Measurements from ENCODE around the gene COL25A1. TPM values are rescaled to one million over a fixed set of nuclear protein-coding genes. Genes with fewer than 3 reads are reported as not detected.

Gene COL25A1
- total and polyA plus RNA-seq, 4 donors, result 0.61 to 4.4 (median 2.1) TPM

DNA sequence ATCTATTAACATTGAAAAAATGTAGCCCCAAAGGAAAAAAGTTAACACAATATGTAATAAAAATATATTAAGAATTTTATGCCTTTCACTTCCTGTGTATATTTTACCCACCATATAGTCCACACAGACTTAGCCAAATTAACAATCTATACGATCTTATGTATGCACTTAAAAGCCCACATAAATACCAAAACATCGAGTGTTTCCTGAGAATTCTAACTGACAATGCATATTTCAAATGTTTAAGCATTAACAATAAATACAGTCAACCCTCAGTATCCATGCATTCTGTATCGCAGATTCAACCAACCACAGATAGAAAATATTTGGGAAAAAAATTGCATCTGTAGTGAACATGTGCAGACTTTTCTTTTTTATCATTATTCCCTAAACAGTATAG lies 226.8 kb downstream of the COL25A1 start:
- no peak for DNase-seq (ENCODE audit: low spot score)
- no peaks in the 10 kb centered on the region for H3K4me1 ChIP-seq (ENCODE audit: control insufficient read depth in 4 of 4, insufficient read depth in 4 of 4, low read length in 3 of 4)
- no peak overlapping the region for H3K27ac ChIP-seq (ENCODE audit: low read depth in 1 of 2, low read length in 2 of 2)
- H3K27me3 ChIP-seq (ENCODE audit: control insufficient read depth in 4 of 4, insufficient read depth in 4 of 4, low read length in 3 of 4), result peaks cover 0 to 3% (median 0%) of the 10 kb centered on the region in 4 donors
- no peak for TF ChIP-seq GABPA (IDR thresholded peaks at IDR 0.05 in 1 of 2, conservative IDR thresholded peaks at IDR 0.05 in 1 of 2)
- no peak for TF ChIP-seq RXRA (IDR thresholded peaks at IDR 0.05)
- TF ChIP-seq, protein P1, sequence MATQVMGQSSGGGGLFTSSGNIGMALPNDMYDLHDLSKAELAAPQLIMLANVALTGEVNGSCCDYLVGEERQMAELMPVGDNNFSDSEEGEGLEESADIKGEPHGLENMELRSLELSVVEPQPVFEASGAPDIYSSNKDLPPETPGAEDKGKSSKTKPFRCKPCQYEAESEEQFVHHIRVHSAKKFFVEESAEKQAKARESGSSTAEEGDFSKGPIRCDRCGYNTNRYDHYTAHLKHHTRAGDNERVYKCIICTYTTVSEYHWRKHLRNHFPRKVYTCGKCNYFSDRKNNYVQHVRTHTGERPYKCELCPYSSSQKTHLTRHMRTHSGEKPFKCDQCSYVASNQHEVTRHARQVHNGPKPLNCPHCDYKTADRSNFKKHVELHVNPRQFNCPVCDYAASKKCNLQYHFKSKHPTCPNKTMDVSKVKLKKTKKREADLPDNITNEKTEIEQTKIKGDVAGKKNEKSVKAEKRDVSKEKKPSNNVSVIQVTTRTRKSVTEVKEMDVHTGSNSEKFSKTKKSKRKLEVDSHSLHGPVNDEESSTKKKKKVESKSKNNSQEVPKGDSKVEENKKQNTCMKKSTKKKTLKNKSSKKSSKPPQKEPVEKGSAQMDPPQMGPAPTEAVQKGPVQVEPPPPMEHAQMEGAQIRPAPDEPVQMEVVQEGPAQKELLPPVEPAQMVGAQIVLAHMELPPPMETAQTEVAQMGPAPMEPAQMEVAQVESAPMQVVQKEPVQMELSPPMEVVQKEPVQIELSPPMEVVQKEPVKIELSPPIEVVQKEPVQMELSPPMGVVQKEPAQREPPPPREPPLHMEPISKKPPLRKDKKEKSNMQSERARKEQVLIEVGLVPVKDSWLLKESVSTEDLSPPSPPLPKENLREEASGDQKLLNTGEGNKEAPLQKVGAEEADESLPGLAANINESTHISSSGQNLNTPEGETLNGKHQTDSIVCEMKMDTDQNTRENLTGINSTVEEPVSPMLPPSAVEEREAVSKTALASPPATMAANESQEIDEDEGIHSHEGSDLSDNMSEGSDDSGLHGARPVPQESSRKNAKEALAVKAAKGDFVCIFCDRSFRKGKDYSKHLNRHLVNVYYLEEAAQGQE (IDR thresholded peaks at IDR 0.05), result no peak
- TF ChIP-seq, protein P2, sequence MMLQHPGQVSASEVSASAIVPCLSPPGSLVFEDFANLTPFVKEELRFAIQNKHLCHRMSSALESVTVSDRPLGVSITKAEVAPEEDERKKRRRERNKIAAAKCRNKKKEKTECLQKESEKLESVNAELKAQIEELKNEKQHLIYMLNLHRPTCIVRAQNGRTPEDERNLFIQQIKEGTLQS (IDR thresholded peaks at IDR 0.05), result no peak
- TF ChIP-seq TAF1 (conservative IDR thresholded peaks at IDR 0.05), result no peak
- TF ChIP-seq, protein P3, sequence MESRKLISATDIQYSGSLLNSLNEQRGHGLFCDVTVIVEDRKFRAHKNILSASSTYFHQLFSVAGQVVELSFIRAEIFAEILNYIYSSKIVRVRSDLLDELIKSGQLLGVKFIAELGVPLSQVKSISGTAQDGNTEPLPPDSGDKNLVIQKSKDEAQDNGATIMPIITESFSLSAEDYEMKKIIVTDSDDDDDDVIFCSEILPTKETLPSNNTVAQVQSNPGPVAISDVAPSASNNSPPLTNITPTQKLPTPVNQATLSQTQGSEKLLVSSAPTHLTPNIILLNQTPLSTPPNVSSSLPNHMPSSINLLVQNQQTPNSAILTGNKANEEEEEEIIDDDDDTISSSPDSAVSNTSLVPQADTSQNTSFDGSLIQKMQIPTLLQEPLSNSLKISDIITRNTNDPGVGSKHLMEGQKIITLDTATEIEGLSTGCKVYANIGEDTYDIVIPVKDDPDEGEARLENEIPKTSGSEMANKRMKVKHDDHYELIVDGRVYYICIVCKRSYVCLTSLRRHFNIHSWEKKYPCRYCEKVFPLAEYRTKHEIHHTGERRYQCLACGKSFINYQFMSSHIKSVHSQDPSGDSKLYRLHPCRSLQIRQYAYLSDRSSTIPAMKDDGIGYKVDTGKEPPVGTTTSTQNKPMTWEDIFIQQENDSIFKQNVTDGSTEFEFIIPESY (IDR thresholded peaks at IDR 0.05), result no peak
- TF ChIP-seq RAD21 (IDR thresholded peaks at IDR 0.05), result no peak
- TF ChIP-seq FOXA1 (IDR thresholded peaks at IDR 0.05), result no peak
- TF ChIP-seq NR2F2 (IDR thresholded peaks at IDR 0.05), result no peak
- TF ChIP-seq YY1 (IDR thresholded peaks at IDR 0.05), result no peak
- no peak for TF ChIP-seq HNF4A (conservative IDR thresholded peaks at IDR 0.05)
- no peak for TF ChIP-seq FOXA2 (IDR thresholded peaks at IDR 0.05)
- TF ChIP-seq EGR1 (IDR thresholded peaks at IDR 0.05; ENCODE audit: low read depth in 2 of 2), result no peak
- TF ChIP-seq, protein P4, sequence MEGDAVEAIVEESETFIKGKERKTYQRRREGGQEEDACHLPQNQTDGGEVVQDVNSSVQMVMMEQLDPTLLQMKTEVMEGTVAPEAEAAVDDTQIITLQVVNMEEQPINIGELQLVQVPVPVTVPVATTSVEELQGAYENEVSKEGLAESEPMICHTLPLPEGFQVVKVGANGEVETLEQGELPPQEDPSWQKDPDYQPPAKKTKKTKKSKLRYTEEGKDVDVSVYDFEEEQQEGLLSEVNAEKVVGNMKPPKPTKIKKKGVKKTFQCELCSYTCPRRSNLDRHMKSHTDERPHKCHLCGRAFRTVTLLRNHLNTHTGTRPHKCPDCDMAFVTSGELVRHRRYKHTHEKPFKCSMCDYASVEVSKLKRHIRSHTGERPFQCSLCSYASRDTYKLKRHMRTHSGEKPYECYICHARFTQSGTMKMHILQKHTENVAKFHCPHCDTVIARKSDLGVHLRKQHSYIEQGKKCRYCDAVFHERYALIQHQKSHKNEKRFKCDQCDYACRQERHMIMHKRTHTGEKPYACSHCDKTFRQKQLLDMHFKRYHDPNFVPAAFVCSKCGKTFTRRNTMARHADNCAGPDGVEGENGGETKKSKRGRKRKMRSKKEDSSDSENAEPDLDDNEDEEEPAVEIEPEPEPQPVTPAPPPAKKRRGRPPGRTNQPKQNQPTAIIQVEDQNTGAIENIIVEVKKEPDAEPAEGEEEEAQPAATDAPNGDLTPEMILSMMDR (IDR thresholded peaks at IDR 0.05; ENCODE audit: low read depth, low read length, missing input control), result no peak
- 86% methylated on average over 3 of the region's 3 CpGs for WGBS
- H3K4me3 ChIP-seq (ENCODE audit: low read depth in 1 of 3, low read length in 3 of 3), result no peak overlapping the region
- H3K36me3 ChIP-seq (ENCODE audit: control insufficient read depth in 4 of 4, insufficient read depth in 3 of 4, low read depth in 1 of 4, low read length in 3 of 4), result no peaks in the 10 kb centered on the region
- H3K9ac ChIP-seq (ENCODE audit: low read depth in 1 of 2, low read length in 2 of 2), result no peak overlapping the region
- no peaks in the 10 kb centered on the region for H3K9me3 ChIP-seq (ENCODE audit: control insufficient read depth in 4 of 4, low read length in 3 of 4)

DNA sequence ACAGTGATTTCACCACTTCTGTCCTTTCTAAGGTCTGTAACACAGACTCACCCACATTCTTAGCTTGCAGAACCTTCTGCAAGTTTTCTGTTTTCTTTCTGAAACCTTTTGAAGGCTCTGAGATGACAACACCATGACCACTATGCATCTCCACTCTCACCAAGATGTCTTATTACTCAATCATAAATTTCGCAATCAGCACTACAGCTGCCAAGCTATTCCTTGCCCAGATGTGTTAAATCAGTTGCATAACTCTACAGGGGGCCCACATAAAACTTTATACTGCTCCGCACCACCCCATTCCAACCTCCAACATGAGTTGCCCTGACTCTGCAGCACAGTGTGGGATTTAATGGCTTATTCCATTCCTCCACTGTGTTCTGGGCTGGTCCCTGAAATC lies 229.9 kb downstream of the COL25A1 start:
- TF ChIP-seq, protein P4 (IDR thresholded peaks at IDR 0.05; ENCODE audit: low read depth, low read length, missing input control), result no peak
- TF ChIP-seq TAF1 (conservative IDR thresholded peaks at IDR 0.05) (no peak), NR2F2 (IDR thresholded peaks at IDR 0.05) (no peak), HNF4A (conservative IDR thresholded peaks at IDR 0.05) (no peak), SP1 (IDR thresholded peaks at IDR 0.05) (no peak), JUND (IDR thresholded peaks at IDR 0.05) (no peak), EGR1 (IDR thresholded peaks at IDR 0.05; ENCODE audit: low read depth in 2 of 2) (no peak), RAD21 (IDR thresholded peaks at IDR 0.05) (no peak), GABPA (IDR thresholded peaks at IDR 0.05 in 1 of 2, conservative IDR thresholded peaks at IDR 0.05 in 1 of 2) (no peak), HNF4G (IDR thresholded peaks at IDR 0.05) (no peak)
- TF ChIP-seq, protein P1 (IDR thresholded peaks at IDR 0.05), result no peak
- no peak overlapping the region for H3K4me3 ChIP-seq (ENCODE audit: low read depth in 1 of 3, low read length in 3 of 3)
- H3K9ac ChIP-seq (ENCODE audit: low read depth in 1 of 2, low read length in 2 of 2), result no peak overlapping the region
- no peaks in the 10 kb centered on the region for H3K9me3 ChIP-seq (ENCODE audit: control insufficient read depth in 4 of 4, low read length in 3 of 4)
- H3K27ac ChIP-seq (ENCODE audit: low read depth in 1 of 2, low read length in 2 of 2), result no peak overlapping the region
- no peak for DNase-seq (ENCODE audit: low spot score)
- no peaks in the 10 kb centered on the region for H3K36me3 ChIP-seq (ENCODE audit: control insufficient read depth in 4 of 4, insufficient read depth in 3 of 4, low read depth in 1 of 4, low read length in 3 of 4)
- 75% methylated on average over 2 of the region's 2 CpGs for WGBS
- peaks cover 0 to 1% (median 0%) of the 10 kb centered on the region in 4 donors for H3K4me1 ChIP-seq (ENCODE audit: control insufficient read depth in 4 of 4, insufficient read depth in 4 of 4, low read length in 3 of 4)
- no peaks in the 10 kb centered on the region for H3K27me3 ChIP-seq (ENCODE audit: control insufficient read depth in 4 of 4, insufficient read depth in 4 of 4, low read length in 3 of 4)
